Dermis microvascular lymphatic vessel endothelial cell (primary cell): ENCODE measurements around the gene USH1G. TPM values are rescaled to one million over a fixed set of nuclear protein-coding genes. Genes with fewer than 3 reads are reported as not detected.

Source experiments
- DNase-seq, 2 donors: peaks; one replicate each; pipeline versions ENCODE4 v3.0.0 to v3.0.0-alpha.2; 2010; ENCODE audit warnings: low read depth in 2 of 2
- total RNA-seq: library from RNA; depleted of rRNA; stranded (reverse); fragments of >200 nt; gene quantifications from 2 replicates; pipeline ENCODE4 v1.2.1, GENCODE V29; 2014

USH1G gene
- total RNA-seq, 1 donor from 2014 or later = not detected

DNA sequence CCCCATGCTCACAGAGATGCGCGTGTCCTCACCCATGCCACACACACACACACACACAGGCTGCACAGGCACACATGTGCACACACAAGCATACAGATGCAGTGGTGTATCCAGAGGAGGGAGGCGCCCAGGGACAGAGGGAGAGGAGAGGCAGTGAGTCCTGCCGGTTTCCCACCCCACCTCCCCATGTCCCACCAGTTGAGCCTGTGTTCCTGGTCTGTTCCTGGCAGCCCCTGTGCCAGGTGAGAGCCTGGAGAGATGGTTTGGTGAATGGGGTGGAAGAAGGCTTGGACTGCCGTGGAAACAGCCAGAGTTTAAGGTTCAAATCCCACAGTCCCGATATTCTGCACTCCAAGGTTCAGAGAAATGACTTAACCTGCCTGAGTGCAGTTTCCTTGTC is 19.4 kb downstream of the USH1G start:
- no peak for DNase-seq

DNA sequence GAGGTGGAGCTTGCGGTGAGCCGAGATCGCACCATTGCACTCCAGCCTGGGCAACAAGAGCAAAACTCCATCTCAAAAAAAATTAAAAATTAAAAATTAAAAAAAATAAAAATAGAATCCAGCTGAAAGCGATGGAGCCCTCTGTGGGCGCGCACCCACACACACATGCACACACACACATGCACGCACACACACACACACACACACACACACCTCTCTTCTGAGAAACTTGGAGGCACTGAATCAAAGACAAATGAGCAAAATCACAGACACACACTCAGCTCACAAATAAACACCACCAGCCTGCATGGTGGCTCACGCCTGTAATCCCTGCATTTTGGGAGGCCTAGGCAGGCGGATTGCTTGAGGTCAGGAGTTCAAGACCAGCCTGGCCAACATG is 20.0 kb downstream of the USH1G start:
- DNase-seq = no peak

DNA sequence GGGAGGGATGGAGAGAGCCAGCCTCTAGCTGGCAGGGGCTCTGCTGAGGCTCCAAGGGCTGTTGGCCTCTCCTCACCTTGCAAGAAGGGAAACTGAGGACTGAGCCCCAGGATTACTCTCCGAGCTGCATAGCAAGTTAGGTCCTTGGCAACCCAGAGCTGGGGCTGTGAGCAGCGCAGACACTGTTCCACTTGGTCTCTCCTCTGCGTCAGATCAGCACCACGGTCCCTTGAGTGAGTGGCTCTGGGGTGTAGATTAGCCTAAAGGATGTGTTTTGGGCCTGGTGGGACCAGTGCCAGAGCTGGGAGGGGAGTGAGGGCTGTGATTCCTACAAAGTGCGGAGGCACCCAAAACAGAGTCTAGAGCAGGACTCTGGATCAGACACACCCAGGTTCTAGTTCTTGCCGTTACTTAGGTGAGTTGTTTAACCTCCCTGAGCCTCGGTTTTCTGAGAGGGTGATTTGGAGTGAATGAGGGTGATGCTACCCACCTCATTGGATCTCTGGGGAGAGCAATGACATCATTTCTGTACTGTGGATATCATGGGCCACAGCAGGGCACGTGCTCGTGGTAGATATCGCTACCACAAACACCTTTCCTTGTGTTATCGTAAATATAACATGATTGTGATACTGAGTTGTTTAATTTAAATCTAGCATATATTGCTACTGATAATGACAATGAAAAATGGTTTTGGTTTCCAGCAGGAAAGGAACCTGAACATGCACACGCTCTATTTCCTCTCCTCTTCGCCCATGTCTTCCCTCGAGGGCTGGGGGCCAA is 21.5 kb downstream of the USH1G start:
- DNase-seq = no peak

DNA sequence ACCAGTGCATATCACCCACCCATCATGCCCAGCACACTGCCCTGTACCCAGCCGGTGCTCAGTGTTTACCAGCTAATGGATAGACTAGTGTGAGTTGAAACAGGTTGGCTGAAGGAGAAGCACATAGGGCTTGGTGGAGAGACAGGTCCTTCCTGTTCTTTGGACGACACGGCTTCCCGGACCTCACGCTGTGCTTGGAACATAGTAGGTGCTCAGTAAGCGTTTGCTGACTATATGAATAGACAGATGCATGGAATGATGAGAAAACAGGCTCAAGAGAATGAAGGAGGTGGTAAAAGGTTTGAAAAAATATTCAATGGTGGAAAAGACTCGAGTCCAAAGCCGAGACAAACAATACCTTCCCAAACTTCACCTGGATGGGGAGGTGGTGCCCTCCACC is 22.8 kb downstream of the USH1G start:
- DNase-seq = no peak

DNA sequence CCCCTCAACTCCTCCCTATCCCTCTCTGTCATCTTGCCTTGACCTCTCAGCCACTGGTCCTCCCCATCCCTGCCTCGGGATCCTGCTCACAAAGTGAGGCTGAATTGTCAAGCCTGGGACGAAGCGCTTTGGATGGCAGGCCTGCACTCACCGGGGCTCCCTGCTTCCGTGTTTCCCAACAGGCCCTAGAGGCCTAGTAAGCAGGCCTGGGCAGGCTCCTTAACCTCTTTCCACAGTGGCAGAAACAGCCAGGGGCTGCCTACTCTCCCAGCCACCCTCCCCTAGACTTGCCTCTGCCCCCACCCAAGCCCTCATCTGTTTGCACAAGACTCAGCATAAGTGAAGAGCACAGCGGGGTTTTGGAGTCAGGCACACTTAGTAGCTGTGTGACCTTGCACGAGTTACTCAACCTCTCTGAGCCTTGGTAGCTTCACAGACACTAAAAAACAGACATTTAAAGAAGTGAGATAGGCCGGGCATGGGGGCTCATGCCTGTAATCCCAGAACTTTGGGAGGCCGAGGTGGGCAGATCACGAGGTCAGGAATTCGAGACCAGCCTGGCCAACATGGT is 24.6 kb downstream of the USH1G start:
- no peak for DNase-seq

DNA sequence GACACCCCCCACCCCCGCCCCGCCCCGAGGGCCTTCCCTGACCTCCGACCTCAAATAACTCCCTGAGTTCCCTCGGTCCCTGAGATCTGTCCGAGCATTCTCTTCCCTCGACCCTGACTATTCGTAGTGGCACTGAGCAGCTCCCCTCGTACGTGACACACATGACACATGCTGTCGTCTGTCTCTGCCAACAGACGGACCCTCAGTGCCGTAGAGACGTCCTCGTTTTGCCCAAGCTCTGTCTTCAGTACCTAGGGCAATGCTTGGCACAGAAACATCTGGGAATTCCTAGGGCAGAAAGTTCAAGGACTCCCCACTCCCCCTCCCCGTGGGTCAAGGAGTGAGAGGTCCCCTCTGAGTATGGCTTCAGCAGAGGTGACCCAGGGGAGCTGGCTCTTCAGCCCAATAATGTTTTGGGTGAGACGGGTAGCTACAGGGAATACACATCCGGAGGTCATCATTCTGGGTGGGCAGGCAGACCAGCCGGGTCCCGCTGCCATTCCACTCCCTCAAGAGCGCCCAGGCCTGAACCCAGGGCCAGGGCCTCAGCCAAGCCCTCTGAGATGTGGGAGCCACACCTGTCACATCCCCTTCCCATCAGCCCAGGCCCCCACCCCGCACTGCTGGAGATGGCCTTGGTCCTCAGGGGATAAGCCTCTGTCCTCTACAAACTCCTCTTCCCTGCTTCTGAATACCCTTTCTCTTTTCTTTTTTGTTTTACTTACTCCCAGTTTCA is 29.0 kb downstream of the USH1G start:
- DNase-seq = no peak

DNA sequence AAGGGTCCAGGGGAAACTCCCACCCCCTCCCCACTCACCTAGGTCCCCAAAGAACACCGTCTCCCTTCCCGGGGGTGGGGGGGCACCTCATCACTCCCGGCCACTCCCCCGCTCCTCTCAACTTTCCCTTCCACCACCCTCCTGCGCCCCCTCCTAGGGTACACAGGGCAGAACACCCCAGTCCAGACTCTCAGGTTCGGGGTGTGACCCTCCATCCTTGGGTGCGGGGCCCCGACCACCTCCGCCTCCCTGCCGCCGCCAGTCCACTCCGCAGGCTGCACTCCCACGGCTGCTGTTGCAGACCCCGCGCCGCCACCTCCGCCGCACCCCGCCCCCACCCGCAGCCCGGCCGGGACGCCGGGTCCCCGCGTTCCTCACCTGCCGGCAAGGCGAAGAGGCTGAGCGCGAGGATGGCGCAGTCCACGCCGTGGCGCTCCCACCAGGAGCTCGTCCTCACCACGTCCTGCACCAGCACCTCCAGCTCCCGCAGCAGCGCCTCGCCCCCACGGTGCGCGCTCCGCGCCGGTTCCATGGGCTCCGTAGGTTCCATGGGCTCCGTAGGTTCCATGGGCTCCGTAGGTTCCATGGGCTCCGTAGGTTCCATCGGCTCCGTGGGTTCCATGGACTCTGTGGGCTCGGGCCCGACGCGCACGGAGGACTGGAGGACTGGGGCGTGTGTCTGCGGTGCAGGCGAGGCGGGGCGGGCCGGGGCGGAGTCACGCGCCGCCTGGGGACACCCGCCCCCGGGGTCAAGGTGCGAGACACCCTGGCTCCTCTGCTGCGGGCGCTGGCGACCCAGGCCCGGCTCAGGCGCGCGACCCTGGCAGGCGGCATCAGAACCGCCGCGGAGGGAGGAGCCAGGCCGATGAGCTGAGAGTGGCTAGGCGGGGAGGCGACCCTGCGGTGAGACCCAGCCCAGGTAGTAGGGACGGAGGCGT is 29.8 kb downstream of the USH1G start, which contains the start of gene FADS6:
TSS of gene FADS6 (minus strand) at position 660 of the 938 bp plus-strand sequence. CDS start at position 622, 38 bp downstream.
- no peak for DNase-seq

DNA sequence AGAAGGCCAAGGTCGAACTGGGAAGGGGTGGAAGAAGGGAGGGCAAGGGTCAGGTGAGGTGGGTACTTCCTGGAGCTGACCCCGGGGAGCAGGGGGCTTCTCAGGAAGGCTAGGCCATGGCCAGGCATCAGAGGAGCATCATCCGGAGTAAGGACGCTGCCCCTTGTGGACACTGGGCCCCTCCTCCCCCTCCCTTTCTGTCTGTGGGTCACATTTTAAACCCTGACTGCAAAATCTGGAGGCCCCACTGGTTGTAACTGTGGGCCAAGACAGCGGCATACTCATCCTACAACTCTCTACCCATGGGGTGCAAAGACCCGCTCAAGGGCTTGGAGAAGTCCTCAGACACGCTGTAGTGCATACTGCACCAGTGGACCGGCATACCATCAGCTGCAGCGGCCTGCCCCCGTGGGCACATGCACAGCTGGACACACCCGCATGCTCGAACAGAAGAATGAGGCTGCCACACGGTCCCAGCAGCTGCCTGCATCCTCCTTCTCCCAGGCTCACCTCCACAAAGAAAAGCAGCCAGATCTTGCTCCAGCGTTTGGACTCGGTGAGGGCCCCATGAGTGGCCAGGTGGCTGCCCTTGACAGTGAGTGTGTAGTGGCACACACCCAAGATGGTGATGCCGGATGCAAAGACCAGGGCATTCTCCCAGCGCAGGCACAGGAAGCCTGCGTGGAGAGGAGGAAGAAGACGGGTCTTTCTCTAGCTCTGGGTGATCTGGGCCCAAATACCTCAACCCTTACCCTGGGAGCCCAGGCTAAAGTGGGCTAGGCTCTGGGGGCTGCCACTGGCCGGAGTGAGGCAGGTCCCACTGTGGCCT is 30.8 kb downstream of the USH1G start:
- DNase-seq = no peak

DNA sequence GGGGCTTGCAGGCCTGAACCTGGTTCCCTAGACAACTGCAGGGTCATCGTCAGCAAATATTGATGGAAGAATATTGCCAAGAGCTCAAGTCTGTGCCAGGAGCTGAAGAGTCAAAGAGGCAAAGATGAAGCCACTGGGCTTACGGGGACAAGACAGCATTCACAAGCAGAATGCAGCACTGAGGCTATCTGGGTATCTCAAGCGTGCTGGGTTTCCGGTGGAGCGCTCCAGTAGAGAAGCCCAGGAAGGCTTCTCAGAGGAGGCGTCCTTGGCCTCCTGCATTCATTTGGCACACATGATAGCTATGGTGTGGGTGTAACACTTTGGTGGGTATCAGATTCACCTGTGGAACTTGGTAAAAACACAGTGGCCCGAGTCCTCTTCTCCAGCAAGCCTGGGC is 32.5 kb downstream of the USH1G start:
- no peak for DNase-seq

DNA sequence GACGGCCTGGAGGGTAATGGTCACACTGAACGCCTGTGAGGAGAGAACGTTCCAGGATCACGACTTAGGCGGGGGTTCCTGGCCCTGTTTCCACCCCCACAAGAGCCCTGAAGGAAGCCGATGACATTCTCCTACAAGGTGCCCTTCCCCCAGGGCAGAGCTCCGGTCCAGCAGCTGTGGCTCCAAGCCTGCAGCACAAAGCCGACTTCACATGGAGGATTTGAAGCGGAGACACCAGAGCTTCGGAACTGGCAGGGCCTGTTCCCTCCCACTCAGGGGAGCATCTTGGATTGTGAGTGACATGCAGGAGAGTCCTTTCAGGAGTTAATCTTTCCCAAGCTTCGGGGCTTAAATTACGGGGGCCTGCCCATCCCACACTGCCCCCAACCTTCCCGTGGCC is 34.6 kb downstream of the USH1G start:
- DNase-seq = no peak

DNA sequence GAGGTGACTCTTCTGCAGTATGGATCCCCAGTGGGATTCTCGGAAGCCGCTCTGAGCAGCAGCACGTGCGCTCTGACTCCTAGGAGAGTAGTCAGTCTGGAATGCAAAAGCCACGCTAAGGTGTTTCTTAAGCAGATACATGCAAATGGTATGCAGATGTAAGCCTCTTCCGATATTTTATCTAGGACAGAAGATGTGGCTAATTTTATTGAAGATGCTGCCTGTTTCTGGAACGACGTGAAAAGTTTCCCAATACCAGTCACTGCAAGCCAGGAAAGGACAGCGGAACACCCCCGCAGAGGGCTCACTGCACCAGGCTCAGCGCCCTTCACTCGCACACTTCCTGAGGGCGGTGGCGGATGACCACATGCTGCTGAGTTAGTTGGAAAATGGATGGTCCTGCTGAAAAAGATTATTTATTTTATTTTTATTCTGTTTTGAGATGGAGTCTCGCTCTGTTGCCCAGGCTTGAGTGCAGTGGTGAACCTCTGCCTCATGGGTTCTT is 39.8 kb downstream of the USH1G start:
- peak in 1 of 2 donors; percentile 15 for DNase-seq

DNA sequence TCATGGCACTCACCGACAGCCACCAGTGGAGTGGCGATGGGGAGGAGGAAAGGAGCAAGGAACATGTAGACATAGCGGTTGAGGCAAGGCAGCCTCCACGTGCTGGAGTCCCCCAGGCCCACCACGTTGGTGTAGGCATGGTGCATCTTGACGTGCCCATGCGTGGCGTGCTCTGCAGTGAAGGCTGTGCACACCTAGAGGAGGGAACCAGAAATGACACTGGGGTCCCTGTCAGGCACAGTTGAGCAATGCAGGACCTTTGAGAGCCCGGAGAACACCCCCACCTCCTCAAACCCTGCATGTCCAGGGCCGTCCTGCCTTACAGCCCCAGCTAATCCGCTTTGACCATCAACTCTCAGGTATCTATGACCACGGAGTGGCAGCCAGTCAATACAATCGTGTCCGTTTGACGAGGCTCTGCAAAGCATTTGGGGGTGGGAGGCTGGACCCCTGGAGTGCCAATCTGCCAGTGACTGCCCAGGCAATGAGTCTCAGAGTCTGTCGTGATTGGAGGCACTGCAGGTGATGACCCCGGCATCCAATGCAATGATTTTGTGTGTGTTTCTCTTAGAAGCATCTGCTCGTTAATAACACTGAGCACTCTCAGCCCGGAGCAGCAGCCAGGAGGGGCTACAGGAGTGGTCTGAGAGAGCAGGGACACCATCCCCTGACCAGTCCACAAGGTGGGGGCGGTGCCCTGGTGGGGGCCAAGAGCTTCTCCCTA is 40.4 kb downstream of the USH1G start:
- DNase-seq = no peak

DNA sequence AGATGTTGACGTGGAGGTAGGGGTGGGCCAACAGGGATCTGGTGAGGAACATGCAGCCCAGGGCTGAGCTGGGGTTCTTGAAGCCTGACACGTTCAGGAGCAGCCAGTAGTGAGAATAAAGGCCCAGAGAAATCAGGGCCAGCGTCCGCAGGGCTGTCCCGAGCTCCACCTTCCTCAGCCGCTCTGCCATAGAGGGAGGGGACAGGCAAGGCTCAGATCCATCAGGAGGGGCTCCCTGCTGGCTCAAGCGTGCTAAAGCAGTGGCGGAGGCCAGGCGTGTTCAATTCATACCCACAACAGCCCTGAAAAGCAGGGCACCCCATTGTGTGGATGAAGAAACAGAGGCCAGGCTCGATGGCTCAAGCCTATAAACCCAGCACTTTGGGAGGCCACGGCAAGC is 42.0 kb downstream of the USH1G start:
- DNase-seq = no peak

DNA sequence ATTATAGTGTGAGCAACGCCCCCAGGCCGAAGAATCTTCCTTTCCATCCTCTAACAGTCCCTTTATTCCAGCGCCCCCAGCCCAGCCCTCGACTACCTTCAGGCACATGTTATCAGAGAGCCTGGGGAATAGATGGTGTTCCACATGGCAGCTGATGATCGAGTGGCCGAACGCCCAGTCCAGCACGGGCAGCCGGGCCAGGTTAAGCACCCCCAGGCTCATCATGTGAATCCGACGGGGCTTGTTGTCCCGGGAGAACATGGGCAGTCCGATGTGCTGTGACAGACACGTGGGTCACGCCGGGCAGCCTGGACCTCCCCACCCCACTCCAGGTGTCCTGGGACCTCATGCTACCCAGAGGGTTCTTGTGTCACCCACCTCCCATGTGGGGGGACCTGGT is 43.7 kb downstream of the USH1G start:
- DNase-seq = no peak

DNA sequence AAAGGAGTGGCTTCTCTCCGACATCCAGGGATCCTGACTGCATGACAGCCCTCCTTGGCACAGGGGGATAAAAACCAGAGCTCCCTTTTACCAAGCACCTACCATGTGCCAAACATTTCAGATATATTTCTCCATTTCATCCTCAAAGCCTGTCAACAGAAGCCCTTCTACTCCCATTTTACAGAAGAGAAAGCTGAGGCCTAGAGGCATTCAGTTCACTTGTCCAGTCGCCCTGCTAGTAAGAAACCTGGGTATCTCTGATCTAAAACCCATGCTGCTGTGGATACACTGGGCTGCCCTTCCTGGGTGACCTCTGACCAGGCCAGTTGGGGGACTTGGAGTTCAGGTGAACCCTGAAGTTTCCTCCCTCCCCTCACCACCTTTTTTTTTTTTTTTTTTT is 44.4 kb downstream of the USH1G start:
- DNase-seq = no peak

DNA sequence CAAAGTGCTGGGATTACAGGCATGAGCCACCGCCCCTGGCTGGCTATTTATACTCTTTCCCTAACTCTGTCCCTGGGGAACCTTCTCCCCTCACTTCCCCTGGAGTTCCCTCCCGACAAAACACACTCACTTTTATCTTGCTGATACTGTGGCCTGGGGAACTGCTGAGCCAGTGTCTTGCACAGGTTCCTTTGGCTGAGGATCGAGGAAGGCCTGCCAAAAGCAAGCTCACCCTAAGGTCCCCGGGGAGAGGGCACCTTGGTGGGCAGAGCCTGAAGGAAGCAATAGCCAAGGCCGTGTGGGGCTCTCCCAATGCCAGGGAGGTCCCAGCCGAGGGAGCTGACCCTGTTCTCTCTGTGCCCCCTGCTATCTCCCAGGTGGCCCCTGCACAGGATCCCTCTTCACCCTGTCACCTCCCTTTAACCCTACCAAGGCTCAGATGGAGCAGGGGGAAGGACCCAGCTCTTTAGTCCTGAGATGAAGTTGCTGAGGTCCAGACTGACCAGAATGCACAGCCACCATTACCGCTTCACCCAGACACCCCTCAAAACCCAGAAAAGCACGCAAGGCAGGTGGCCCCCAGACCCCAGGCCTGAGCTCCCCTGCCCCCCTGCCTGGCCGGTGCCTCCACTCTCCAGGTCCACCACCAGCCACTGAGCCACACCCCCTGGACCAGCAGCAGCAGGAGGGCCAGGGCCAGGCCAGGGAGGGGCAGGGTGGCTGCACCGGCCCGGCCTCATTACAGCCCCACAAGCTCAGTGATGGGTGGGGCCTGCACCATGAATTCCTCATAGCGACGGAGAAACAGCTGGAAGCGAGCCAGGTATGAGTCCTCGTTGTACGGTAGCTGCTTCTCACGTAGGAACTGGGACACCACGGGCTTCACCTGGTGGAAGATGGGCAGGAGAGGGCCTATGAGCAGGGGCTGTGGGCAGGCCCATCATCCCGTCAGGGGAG is 45.2 kb downstream of the USH1G start:
- no peak for DNase-seq

DNA sequence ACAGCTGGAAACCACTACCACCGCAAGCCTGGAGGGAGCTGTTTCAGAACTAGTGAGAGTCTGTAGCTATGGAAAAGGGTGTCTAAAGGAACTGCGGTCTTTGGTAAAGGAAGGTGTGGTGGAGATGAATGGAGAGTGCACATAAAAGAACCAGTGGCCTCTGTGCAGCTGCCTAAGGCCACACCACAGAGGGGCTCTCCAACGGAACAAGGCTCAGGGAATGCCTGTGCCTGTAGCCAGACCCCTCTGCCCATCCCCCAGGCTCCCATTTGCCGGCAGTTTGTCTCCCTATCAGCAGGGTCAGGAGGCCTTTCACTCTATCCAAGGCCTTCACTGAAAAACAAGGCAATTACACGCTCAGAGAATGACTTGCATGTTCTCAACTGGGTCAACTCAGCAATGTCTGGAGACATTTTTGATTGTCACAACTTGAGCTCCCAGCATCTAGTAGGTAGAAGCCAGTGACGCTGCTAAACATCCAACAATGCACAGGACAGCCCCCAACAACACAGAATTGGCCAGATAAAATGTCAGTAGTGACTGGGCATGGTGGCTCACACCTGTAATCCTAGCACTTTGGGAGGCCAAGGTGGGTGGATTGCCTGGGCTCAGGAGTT is 47.0 kb downstream of the USH1G start:
- no peak for DNase-seq
